ENCODE data around the gene NACC1. TPM values are rescaled to one million over a fixed set of nuclear protein-coding genes. Genes with fewer than 3 reads are reported as not detected.

The NACC1 gene
- total RNA-seq, 1 experiment from 2014 or later = 80.9 TPM

DNA sequence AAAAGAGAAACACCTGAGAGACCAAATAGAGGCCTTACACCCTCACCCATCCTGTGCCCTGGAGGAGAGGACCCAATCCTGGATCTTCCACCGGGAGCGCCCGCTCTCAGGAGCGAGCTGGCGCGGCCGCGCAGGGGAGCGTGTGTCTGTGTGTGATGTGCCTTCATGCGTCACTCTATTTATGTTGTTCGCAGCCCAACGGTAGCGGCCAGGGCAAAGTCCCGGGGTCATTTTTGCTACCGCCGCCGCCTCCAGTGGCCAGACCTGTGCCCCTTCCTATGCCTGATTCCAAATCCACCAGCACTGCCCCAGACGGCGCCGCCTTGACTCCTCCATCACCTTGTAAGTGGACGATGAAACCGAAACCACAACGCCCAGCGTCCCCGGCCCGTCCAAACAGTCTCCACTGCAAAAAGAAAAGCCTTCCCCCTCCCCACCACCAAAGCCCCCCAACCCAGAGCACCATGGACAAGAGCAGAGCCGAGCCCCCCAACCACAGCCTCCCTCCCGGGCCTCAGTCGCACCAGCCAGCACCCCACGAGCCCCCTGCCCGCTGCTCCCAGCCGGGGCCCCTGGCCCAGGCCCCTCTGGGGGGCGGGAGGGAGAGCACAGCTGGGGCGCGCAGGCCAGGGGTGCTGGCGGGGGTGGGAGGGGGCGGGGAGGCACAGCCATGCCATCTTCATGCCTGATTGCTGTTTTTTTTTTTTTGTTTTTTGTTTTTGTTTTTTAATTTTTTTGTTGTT lies 30.1 kb upstream of the NACC1 start:
- BruUV-seq (replicated peaks) = no TSS peak
- Mint-ChIP-seq H3K4me1 (ENCODE audit: low read depth, unreplicated experiment) (peaks cover 15% of the 10 kb centered on the region), H3K27me3 (ENCODE audit: unreplicated experiment) (no peaks in the 10 kb centered on the region), H3K4me3 (ENCODE audit: low read depth, unreplicated experiment) (no peak overlapping the region), H3K36me3 (ENCODE audit: insufficient read depth, unreplicated experiment) (peaks cover 8% of the 10 kb centered on the region), H3K9me3 (ENCODE audit: low read depth, unreplicated experiment) (no peaks in the 10 kb centered on the region), H3K27ac (ENCODE audit: unreplicated experiment) (no peak overlapping the region)
- CTCF ChIA-PET = interaction anchor here (0.6 kb wide), 1 partner anchor 307 kb away, joined by 3 read pairs; no protein-coding TSS in a partner anchor
- TF ChIP-seq, protein P1, sequence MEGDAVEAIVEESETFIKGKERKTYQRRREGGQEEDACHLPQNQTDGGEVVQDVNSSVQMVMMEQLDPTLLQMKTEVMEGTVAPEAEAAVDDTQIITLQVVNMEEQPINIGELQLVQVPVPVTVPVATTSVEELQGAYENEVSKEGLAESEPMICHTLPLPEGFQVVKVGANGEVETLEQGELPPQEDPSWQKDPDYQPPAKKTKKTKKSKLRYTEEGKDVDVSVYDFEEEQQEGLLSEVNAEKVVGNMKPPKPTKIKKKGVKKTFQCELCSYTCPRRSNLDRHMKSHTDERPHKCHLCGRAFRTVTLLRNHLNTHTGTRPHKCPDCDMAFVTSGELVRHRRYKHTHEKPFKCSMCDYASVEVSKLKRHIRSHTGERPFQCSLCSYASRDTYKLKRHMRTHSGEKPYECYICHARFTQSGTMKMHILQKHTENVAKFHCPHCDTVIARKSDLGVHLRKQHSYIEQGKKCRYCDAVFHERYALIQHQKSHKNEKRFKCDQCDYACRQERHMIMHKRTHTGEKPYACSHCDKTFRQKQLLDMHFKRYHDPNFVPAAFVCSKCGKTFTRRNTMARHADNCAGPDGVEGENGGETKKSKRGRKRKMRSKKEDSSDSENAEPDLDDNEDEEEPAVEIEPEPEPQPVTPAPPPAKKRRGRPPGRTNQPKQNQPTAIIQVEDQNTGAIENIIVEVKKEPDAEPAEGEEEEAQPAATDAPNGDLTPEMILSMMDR (IDR thresholded peaks at IDR 0.05; ENCODE audit: unreplicated experiment) = no peak
- DNase-seq = no peak
- intact Hi-C loops (cut with micrococcal nuclease; ENCODE audit: unreplicated experiment) = no loop called here

DNA sequence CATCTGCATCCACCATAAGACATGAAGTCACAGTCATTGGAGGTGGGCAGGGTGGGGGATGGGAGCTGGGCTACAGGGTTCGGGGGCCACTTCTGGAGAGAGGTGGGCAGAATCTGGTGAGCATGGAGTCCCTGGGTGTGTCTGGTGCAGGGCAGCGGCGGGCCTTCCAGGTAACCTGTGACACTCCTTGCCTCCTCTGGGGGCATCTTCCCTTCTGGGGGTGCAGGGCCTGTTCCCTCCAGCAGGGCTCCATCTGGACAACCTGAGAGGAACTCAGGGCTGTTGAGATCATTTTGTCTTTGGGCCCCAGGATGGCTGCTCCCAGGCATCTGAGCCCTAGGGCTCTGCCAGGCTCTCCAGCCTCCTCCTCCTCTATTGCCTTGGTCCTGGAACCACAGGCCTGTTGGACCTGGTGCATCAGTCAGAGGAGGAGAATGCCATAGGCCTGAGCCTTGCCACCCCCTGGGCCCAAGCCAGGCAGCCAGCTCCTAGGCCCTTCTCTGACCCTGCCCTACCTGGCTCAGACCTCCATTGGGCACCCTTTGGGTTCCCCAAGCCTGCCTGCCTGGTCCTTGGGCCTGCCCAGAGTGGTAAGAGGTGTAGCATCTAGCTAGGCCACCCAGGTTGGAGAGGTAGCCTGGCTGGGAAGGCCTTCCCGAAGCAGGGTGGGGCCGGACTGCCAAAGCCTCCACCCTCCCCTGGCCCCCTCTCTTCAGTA lies 28.8 kb upstream of the NACC1 start:
- intact Hi-C loops (cut with micrococcal nuclease; ENCODE audit: unreplicated experiment) = no loop called here
- peaks cover 8% of the 10 kb centered on the region for H3K36me3 Mint-ChIP-seq (ENCODE audit: insufficient read depth, unreplicated experiment)
- no TSS peak for BruUV-seq (replicated peaks)
- no peaks in the 10 kb centered on the region for H3K27me3 Mint-ChIP-seq (ENCODE audit: unreplicated experiment)
- DNase-seq = no peak
- CTCF ChIA-PET = no interaction called here
- H3K27ac Mint-ChIP-seq (ENCODE audit: unreplicated experiment) = no peak overlapping the region
- TF ChIP-seq, protein P1 (IDR thresholded peaks at IDR 0.05; ENCODE audit: unreplicated experiment) = peak; percentile 22
- H3K4me1 Mint-ChIP-seq (ENCODE audit: low read depth, unreplicated experiment) = peaks cover 10% of the 10 kb centered on the region
- no peaks in the 10 kb centered on the region for H3K9me3 Mint-ChIP-seq (ENCODE audit: low read depth, unreplicated experiment)
- H3K4me3 Mint-ChIP-seq (ENCODE audit: low read depth, unreplicated experiment) = no peak overlapping the region

DNA sequence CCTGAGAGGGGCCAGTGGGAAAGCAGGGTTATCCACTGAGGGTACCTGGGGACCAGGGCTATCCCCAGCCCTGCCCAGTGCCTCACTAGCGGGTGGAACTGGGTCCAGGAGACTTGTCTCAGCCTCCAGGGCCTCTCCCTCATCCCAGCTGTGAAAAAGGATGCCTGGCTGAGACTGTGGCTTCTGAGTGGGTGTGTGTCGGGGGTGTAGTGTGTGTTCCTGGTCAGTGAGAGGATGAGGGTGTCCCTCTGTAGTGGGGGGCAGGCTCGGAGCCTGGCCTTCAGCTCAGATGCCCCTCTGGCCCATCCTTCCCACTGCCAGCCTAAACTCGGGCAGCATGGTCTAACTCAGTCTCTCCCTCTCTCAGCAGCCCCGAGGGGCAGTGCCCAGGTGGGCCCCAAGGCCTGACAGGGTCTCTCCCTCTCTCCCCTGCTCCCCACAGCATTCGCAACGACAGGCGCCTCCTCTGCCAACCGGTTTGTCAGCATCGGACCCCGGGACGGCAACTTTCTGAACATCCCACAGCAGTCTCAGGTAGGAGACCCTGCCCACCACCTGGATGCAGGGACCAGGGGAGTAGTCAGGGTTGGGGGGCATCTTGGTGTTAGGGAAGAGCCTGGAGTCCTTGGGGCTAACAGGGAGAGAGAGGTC lies 28.1 kb upstream of the NACC1 start:
- intact Hi-C loops (cut with micrococcal nuclease; ENCODE audit: unreplicated experiment) = loop anchor here (5.0 kb wide), 1 partner anchor 113 kb away; no protein-coding TSS in a partner anchor
- Mint-ChIP-seq H3K27ac (ENCODE audit: unreplicated experiment) (no peak overlapping the region), H3K27me3 (ENCODE audit: unreplicated experiment) (no peaks in the 10 kb centered on the region), H3K9me3 (ENCODE audit: low read depth, unreplicated experiment) (no peaks in the 10 kb centered on the region), H3K4me1 (ENCODE audit: low read depth, unreplicated experiment) (peaks cover 10% of the 10 kb centered on the region), H3K4me3 (ENCODE audit: low read depth, unreplicated experiment) (no peak overlapping the region), H3K36me3 (ENCODE audit: insufficient read depth, unreplicated experiment) (peaks cover 8% of the 10 kb centered on the region)
- DNase-seq = no peak
- TF ChIP-seq, protein P1 (IDR thresholded peaks at IDR 0.05; ENCODE audit: unreplicated experiment) = no peak
- no TSS peak for BruUV-seq (replicated peaks)
- CTCF ChIA-PET = no interaction called here

DNA sequence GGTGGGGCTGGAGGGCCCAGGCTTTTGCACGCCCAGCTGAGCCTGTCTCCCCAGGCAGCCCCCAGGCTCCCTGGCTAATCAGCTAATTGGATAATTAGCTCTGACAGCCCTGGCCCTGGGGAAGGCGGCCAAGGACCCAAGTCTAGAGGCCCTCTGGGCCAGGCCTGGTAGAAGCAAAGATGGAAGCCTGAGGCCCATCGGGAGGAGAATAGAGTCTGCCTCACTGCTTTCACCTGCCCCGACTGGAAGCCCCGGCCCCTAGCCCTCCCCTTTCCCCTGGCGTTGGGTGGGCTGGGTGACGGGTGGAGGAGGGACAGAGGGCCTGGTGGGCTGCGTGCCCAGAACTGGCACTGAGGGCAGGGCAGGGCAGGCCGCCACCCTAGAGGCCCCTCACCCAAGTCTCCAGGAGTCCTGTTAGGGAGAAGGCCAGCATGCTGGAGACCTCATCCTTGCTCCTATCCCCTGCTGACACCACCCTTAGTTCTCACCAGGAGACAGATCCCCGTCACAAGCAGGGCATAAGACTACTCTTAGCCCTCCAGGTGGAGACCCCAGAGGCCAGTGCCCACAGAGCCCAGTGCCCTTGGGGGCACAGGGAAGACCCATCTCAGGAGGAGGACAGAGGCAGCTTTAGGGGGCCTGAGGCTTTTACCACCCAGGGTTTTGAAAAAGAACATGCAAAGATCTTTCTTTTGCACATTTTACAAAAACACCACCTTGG lies 27.4 kb upstream of the NACC1 start:
- TF ChIP-seq, protein P1 (IDR thresholded peaks at IDR 0.05; ENCODE audit: unreplicated experiment) = no peak
- Mint-ChIP-seq H3K9me3 (ENCODE audit: low read depth, unreplicated experiment) (no peaks in the 10 kb centered on the region), H3K27ac (ENCODE audit: unreplicated experiment) (no peak overlapping the region), H3K36me3 (ENCODE audit: insufficient read depth, unreplicated experiment) (peaks cover 8% of the 10 kb centered on the region), H3K4me3 (ENCODE audit: low read depth, unreplicated experiment) (no peak overlapping the region), H3K27me3 (ENCODE audit: unreplicated experiment) (no peaks in the 10 kb centered on the region), H3K4me1 (ENCODE audit: low read depth, unreplicated experiment) (peaks cover 5% of the 10 kb centered on the region)
- intact Hi-C loops (cut with micrococcal nuclease; ENCODE audit: unreplicated experiment) = loop anchor here (5.0 kb wide), 1 partner anchor 113 kb away; no protein-coding TSS in a partner anchor
- CTCF ChIA-PET = no interaction called here
- BruUV-seq (replicated peaks) = no TSS peak
- DNase-seq = no peak

Data from Calu3 (cell line).